Stimulated activated CD4-positive, alpha-beta T cell treated with anti-CD3 and anti-CD28 coated beads, Interleukin-4, amount 100 ng/mL, for 24 hours (primary cell): ENCODE data around the gene PIRT.

Source experiments
- DNase-seq: peaks from one replicate; pipeline ENCODE4 v3.0.0-alpha.2; 2020

Gene PIRT

DNA sequence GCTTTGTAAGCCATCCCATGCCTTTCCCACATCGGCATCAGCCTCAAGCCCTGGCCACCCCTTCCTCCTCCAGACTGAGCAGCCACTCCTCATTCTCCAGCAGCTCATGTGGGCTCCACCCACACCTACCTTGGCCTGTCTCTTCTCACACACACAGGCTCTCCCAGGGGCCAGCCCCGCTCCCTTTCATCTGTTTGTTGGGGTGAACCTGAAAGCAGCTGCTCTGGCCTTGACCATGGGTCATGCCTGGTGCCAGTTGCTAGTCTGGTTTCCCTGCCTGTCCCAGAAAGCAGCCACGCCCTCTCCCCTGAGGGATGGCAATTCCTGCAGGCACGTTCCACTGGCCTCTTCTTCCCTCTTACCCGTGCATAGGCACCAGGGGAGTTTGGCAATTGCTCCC lies 22.6 kb downstream of the PIRT start:
- DNase-seq, result no peak

GRCh38 chr17:10814075-10814474 lies 23.8 kb downstream of the PIRT start:
- DNase-seq, result no peak

DNA sequence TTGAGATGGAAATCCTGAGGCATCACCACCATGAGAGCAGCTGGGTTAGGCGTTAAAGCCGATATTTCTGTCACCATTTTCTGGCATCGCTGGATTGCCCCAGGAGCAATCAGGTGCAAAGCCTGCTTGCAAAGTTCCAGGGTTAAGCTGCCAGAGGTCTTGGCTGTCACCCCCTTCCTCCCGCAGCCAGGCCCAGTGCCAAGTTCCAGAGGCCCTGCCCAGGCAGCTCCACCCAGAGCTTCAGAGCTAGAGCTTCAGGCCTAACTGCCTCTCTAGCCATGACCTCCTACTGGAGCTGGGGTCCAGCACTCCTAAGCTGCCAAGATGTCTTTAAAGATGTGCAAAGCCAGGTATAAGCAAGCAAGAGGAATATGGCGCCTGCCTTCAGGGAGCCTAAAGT lies 25.2 kb downstream of the PIRT start:
- DNase-seq, result no peak

GRCh38 chr17:10809605-10810004 lies 28.3 kb downstream of the PIRT start:
- DNase-seq, result no peak

GRCh38 chr17:10807704-10808128 lies 30.2 kb downstream of the PIRT start:
- no peak for DNase-seq

DNA sequence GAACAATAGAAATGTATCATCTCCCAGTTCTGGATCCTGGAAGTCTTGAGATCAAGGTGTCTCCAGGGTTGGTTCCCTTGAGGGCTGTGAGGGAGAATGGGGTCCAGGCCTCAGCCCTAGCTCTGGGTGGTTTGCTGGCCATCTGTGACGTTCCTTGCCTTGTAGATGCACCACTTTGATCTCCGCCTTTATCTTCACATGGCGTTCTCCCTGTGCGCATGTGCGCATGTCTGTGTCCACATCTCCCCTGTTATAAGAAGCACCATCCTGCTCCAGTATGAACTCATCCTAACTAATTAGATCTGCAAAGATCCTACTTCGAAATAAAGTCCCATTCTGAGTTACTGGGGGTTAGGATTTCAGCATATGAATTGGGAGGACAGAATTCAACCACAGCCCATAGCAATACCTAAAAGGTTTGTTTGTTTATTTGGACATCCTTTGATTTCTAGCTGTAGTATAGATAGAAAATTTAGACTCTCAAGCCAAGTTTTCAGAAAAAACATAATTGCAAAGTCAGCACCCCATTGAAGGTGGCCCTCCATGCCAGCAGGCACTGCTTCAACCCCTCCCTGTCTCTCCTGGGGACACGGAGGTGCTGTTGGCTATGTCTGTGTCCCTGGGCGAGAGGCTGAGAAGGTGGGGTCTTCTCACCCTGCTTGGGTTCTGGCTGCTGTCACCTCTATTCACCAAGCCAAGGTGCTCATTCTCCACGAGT lies 31.2 kb downstream of the PIRT start:
- no peak for DNase-seq

GRCh38 chr17:10805911-10806310 lies 32.0 kb downstream of the PIRT start:
- no peak for DNase-seq

- no peak for DNase-seq
These were observed 33.3 kb downstream of the PIRT start for GRCh38 chr17:10804546-10804945.

DNA sequence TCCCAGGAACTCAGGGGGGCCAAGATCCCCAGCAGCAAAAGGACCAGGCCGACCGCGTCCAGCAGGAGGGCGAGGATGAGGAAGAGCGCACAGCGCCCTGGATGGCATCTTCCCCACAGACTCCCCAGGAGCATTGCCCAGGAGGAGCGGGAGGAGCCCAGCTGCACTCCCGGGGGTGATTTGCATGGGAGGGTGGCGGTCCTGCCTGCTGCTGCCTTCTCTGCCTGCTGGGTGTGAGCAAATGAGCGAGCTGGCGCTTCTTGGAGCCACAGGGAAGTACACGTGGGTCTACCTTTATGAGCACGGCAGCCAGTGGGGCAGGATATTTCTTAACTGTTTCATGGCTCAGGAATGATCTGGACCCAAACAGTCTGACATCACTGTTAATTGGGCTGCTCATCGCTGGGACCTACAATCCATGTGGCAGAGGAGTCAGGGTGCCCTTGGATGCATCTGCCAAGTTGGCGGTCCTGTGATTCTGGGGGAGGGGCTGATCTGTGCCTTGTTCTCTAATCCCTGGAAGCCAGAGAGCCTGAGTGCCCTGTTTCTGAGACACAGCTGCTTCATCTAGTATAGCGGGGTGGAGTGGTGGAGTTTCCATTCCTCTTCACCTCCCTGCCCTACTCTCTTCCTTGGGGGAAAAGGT lies 33.9 kb downstream of the PIRT start, which contains the start of gene TMEM238L:
Gene TMEM238L (minus strand): TSS at position 270 of the 646 bp plus-strand sequence. CDS start 136 bp downstream, at position 134.
- no peak for DNase-seq

- DNase-seq, result no peak
These were observed 34.5 kb downstream of the PIRT start for GRCh38 chr17:10803350-10803749.

DNA sequence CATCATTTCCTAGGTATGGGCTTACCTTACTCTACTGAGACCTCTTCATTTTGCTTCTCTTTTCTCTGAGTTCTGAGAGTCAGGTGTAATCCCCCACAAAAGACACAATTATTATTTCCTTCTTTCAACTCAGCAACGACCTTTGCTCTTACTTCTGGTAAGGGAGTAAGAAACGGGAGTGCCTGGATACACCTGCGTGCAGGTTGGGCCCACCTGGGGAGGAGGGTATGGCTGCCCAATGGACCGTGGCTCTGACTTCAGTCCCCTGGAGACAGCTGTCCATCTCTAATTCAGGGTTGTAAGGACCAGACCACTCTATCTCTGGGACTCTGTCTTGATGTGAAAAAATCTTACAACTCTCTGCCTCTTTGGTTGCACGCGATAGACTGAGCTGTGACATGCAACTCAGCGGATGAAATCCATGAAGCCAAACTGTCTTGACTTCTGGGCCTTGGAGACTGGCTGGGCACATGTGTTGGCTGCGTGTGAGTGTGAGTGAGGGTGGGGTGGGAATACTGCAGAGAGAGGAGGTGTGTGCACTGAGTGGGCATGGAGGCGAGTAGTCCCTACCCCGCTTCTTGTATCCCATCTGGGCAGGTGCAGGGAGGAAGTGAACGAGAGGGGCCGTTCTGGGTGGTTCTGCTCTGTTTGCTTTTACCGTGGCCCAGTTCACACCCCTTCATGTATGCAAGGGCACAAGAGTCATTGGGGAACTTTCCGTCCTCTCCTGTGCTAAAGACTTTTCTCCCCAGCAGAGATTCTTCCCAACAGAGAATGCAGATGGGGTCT lies 35.2 kb downstream of the PIRT start:
- DNase-seq, result no peak

- no peak for DNase-seq
These were observed 38.5 kb downstream of the PIRT start for GRCh38 chr17:10799407-10799806.

DNA sequence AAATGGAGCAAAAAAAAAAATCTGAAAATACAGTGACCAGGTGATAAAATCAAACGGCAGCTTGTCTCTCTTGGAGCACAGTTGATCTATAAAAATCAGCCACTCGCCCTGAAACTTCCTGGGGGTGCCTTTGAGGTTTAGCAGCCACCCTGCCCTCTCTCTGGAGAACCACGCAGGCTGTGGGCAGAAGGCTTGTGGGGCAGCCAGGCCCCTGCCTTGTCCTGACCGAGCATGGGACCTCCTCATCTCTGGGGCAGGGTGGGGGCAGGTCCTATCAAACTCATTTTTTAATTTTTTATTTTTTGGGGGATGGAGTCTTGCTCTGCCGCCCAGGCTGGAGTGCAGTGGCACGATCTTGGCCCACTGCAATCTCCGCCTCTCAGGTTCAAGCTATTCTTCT lies 39.0 kb downstream of the PIRT start:
- no peak for DNase-seq

- no peak for DNase-seq
These were observed 39.5 kb downstream of the PIRT start for GRCh38 chr17:10798332-10798749.

GRCh38 chr17:10797476-10798328 lies 40.2 kb downstream of the PIRT start:
- DNase-seq, result no peak

DNA sequence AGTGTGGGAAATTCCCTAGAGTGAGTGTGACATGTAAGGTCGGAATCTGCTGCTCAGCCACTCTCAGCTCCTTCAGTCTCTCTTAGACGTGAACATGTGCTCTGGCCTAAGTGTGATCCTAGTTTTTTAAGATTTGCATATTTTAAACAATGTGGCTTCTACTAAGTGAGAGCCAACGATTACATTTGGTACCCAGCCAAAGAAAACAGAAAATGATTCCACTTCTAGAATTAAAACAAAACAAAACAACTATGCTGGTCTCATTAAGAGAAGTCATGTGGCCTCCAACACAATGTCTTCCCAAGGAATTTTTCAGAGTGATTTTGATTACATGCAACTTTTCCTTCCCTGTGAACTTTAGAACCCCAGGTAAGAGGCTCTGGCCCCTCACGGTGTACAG lies 44.1 kb downstream of the PIRT start:
- DNase-seq, result no peak

DNA sequence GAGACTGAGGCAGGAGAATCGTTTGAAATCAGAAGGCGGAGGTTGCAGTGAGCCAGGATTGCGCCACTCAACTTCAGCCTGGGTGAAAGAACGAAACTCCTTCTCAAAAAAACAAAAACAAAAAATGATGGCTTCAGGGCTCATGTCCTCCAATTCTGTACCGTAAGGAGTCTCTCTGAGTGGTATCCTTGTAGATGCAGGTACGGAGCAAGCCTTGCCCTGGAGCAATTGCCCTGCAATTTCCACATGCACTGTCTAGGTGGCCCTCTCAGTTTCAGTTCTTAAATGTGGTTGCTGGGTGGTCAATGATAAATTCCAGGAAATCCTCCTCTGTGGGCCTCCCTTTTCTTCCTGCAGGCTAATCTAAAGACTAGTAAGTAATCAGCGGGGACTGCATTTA lies 44.6 kb downstream of the PIRT start:
- no peak for DNase-seq

DNA sequence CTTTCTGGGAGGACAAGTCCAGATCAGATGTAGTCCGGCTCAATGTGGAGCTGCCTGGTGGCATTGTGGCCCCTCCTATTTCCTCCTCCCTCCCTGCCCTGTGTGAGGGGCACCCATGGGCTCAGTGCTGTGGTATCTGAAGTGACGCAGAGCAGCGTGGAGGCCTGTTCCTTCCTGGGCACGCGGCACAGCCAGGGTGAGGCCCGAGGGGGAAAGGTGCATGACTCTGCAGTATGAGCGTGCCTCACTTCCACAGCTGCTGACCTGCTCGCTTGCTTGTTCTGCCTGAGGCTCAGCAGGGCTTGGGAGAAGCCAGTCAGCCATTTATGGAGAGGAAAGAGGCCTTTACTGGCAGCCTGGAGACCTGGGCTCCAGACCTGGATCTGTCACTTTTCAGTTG lies 45.7 kb downstream of the PIRT start:
- DNase-seq, result no peak

DNA sequence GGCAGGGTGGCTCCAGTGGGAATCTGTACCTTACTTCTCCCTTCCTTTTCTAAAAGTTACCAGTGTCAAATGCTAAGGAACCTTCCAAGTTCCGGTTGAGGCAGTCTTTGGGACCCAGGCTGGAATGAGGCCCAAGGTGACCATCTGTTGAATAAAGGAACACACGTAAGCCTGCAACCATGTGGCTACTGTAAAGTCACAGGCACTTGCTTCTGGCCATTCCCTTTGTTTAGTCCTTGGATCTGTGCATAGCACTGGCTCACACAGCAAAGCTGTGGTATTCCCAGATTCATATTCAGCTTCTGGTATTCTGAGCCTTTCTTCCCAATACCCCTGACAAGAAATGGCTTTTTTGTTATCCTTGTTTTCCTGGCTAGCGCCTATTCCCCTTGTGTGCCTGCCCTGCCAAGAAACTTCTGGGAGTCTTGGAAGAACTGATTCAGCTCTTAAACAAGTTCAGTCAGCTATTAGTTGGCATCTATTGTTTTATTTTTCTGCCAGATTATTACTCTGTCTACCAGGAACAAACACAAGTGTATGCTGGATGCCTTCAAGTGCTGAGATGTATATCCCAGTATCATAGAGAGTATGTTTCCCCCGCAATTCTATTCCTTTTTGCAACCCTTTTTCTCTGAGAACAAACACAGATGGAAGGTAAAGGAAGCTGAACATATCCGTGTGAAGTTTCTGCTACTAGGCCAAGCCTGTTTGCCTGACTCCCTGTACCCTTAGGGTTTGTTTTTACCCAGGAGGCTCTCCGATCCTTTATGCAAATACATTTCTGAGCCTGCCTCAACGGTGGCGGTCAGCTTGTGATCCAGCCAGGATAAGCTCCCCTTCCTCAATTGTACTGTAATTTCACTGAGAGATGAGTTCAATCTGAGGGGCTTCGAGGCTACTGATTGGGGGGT lies 47.1 kb downstream of the PIRT start:
- no peak for DNase-seq

GRCh38 chr17:10789694-10790271 lies 48.1 kb downstream of the PIRT start:
- no peak for DNase-seq

DNA sequence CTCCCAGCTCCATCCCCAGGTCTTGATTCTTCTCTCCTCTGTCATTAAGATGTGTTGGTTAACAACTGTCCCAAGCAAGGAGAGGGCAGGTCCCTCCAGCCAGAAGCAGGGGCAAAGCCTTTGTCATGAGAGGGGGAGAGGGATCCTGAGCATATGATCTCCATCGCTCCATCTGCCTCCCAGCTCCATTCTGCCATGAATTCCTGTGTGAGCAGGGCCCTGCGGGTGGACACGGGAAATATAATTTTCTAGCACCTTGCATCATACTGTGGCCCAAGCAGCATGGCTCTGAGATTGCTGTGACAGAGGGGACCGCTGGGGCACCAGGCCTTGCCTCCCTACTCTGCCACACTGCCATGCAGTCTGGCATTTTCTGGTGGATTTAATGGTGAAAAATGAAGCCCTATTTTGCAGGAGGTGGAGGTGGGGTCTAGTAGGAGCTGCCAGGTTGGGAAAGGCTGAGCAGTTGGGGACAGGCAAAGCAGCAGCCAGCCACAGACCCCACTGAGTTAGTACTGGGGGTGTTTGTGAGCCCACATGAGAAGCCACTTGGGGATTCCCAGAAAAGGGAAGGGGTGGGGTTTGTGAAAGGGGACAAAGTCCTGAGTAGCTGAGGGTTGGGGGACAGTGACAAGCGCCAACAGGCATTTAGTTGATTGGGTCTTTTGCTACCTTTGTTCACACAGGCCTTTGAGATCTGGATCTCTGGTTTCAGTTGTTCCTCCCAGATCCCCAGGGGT lies 50.4 kb downstream of the PIRT start:
- no peak for DNase-seq
